Measurements from ENCODE around the gene PPP6R1.

The PPP6R1 gene

GRCh38 chr19:55283548-55284377, 24.9 kb upstream of the PPP6R1 start, which contains the start of gene BRSK1:
TSS of gene BRSK1 (plus strand) at chr19:55283997. CDS start at chr19:55284443, 446 bp downstream.
- no peak for DNase-seq

- DNase-seq = peak; percentile 80 to 81
Measured at GRCh38 chr19:55279770-55280643, 21.2 kb upstream of the PPP6R1 start, which contains the start of gene HSPBP1. TSS of gene HSPBP1 (minus strand) at chr19:55280110. CDS start at chr19:55279608, 502 bp downstream.

GRCh38 chr19:55279340-55279739, 20.5 kb upstream of the PPP6R1 start:
- no peak for DNase-seq

- DNase-seq = no peak
Measured at GRCh38 chr19:55278391-55279135, 19.7 kb upstream of the PPP6R1 start.

GRCh38 chr19:55277494-55277893, 18.7 kb upstream of the PPP6R1 start:
- no peak for DNase-seq

- no peak for DNase-seq
Measured at GRCh38 chr19:55276720-55277430, 18.1 kb upstream of the PPP6R1 start.

GRCh38 chr19:55275851-55276719, 17.3 kb upstream of the PPP6R1 start:
- DNase-seq = no peak

GRCh38 chr19:55273978-55274707, 15.3 kb upstream of the PPP6R1 start:
- DNase-seq = no peak

- DNase-seq = no peak
Measured at GRCh38 chr19:55272142-55272541, 13.3 kb upstream of the PPP6R1 start.

- no peak for DNase-seq
Measured at GRCh38 chr19:55270172-55270942, 11.5 kb upstream of the PPP6R1 start.

- DNase-seq = no peak
Measured at GRCh38 chr19:55269299-55269698, 10.5 kb upstream of the PPP6R1 start.

- DNase-seq = no peak
Measured at GRCh38 chr19:55266840-55267239, 8.0 kb upstream of the PPP6R1 start.

GRCh38 chr19:55266404-55266803, 7.6 kb upstream of the PPP6R1 start:
- no peak for DNase-seq

GRCh38 chr19:55265723-55266386, 7.0 kb upstream of the PPP6R1 start:
- DNase-seq = no peak

GRCh38 chr19:55265173-55265572, 6.4 kb upstream of the PPP6R1 start:
- DNase-seq = no peak

- no peak for DNase-seq
Measured at GRCh38 chr19:55264531-55264930, 5.7 kb upstream of the PPP6R1 start.

- DNase-seq = no peak
Measured at GRCh38 chr19:55262359-55262758, 3.5 kb upstream of the PPP6R1 start.

- no peak for DNase-seq
Measured at GRCh38 chr19:55261671-55262126, 2.9 kb upstream of the PPP6R1 start.

All from AML-193 (cell line).